Activated naive CD8-positive, alpha-beta T cell treated with anti-CD3 and anti-CD28 coated beads, Interleukin-2, amount 10 ng/mL, durations not matched to agents 7 days and 5 days (primary cell): ENCODE measurements around the gene ANKRD34A. TPM values are rescaled to one million over a fixed set of nuclear protein-coding genes. Genes with fewer than 3 reads are reported as not detected.

Experiments used
- ATAC-seq: fragments of 150-1000 bp; cut with Tn5 transposase; one replicate; pipeline ENCODE4 v1.10.0; 2021; ENCODE audit warnings: low read depth, moderate library complexity
- POLR2A ChIA-PET: fragments of 350-600 bp; sonication (Branson Sonifier 250); formaldehyde crosslinking; loops from one replicate; lab custom pipeline; 2021; ENCODE audit warnings: antibody characterized with exemption; lab: Charles Lee
- DNase-seq: peaks from one replicate; pipeline ENCODE4 v3.0.0; 2021
- H3K27ac Mint-ChIP-seq: one replicate; pipeline ENCODE4 v1.8.0; 2022; ENCODE audit warnings: mild to moderate bottlenecking, mixed read lengths
- H3K27me3 Mint-ChIP-seq: one replicate; pipeline ENCODE4 v1.8.0; 2022; ENCODE audit warnings: mild to moderate bottlenecking, moderate library complexity, mixed read lengths
- H3K36me3 Mint-ChIP-seq: one replicate; pipeline ENCODE4 v1.8.0; 2021; ENCODE audit warnings: mild to moderate bottlenecking, mixed read lengths
- H3K4me1 Mint-ChIP-seq: one replicate; pipeline ENCODE4 v1.8.0; 2021; ENCODE audit warnings: mixed read lengths
- H3K4me3 Mint-ChIP-seq: one replicate; pipeline ENCODE4 v1.8.0; 2022; ENCODE audit warnings: mild to moderate bottlenecking, moderate library complexity, mixed read lengths
- H3K9me3 Mint-ChIP-seq: one replicate; pipeline ENCODE4 v1.8.0; 2021; ENCODE audit warnings: mixed read lengths
- total RNA-seq, 2 experiments: library from RNA; stranded (reverse); gene quantifications; one replicate each; pipeline ENCODE4 v1.2.3, GENCODE V29; 2021

ANKRD34A gene
- 1 to 10 TPM; 2.2 to 2.8 TPM for total RNA-seq

DNA sequence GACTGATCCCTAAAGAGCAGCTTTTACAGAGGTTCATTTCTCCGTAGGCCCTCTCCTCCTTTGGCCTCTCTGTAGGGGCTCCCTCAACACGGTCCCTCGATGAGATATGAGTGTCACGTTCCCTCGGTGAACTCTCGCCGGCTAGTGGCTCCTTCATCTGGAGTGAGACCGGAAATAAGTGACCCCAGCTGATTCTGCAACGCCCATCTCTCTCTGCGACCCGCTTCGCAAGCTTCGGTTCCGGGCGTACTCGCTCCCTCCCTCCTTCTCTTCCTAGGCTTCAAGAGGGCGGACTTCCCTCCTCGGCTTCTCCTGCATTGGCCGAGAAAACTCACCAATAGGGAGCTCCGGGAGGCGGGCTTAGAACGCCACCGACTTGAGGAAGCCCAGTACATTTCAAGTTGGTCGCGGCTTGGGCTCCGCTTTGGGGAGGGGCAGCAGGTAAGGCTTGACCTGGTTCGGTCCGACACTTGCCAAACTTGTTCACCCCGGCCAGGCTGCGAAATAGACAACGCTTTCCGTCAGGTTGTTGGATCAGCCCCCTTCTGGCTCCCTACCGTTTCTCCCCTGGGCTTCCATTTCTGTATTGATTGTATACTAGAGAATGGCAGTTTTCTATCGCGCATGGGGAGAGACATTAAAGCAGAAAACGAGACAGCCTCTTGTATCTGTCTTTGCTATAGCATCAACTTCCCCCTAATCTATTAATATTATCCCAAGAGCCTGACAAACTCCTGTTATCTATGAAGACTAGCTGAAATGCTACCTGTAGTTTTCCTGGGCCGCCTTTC, at the start of gene ANKRD34A, which contains the start of gene POLR3GL:
TSS of gene ANKRD34A (minus strand) at position 248 of the 791 bp plus-strand sequence. CDS start 2,816 bp downstream, outside the sequence.
TSS of gene POLR3GL (plus strand) at position 363 of the 791 bp plus-strand sequence. CDS start 10,176 bp downstream, outside the sequence.
- Mint-ChIP-seq H3K36me3 (peaks cover 15% of the 10 kb centered on the region), H3K4me3 (peak within 1 kb of the TSS; percentile 94), H3K27ac (peak within 1 kb of the TSS; percentile 94), H3K27me3 (no peaks in the 10 kb centered on the region), H3K4me1 (peaks cover 36% of the 10 kb centered on the region), H3K9me3 (peaks cover 4% of the 10 kb centered on the region)
- peak; percentile 89 for ATAC-seq
- DNase-seq: peak; percentile 85
- POLR2A ChIA-PET: interaction anchor here (0.5 to 6.8 kb wide), 21 partner anchors 9 to 141 kb away, joined by 3 to 76 read pairs (median 6); partner anchors contain the start of genes NUDT17, PEX11B, PIAS3 and POLR3C

DNA sequence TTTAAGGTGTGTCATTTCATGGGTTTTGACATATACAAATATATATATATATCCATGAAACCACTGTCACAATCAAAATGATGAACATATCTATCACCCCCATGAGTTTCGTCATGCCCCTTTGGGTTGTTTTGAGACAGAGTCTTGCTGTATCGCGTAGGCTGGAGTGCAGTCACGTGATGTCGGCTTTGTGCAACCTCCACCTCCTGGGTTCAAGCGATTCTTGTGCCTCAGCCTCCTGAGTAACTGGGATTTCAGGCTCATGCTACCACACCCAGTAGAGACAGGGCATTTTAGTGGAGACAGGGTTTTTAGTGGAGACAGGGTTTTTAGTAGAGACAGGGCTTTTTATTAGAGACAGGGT, 49.2 kb upstream of the ANKRD34A start:
- DNase-seq (no peak), ATAC-seq (no peak)
- no peaks in the 10 kb centered on the region for H3K9me3 Mint-ChIP-seq
- H3K4me1 Mint-ChIP-seq: peaks cover 10% of the 10 kb centered on the region
- no peak overlapping the region for H3K27ac Mint-ChIP-seq
- H3K4me3 Mint-ChIP-seq: no peak overlapping the region
- no peaks in the 10 kb centered on the region for H3K36me3 Mint-ChIP-seq
- H3K27me3 Mint-ChIP-seq: peaks cover 19% of the 10 kb centered on the region
- POLR2A ChIA-PET: no interaction called here

DNA sequence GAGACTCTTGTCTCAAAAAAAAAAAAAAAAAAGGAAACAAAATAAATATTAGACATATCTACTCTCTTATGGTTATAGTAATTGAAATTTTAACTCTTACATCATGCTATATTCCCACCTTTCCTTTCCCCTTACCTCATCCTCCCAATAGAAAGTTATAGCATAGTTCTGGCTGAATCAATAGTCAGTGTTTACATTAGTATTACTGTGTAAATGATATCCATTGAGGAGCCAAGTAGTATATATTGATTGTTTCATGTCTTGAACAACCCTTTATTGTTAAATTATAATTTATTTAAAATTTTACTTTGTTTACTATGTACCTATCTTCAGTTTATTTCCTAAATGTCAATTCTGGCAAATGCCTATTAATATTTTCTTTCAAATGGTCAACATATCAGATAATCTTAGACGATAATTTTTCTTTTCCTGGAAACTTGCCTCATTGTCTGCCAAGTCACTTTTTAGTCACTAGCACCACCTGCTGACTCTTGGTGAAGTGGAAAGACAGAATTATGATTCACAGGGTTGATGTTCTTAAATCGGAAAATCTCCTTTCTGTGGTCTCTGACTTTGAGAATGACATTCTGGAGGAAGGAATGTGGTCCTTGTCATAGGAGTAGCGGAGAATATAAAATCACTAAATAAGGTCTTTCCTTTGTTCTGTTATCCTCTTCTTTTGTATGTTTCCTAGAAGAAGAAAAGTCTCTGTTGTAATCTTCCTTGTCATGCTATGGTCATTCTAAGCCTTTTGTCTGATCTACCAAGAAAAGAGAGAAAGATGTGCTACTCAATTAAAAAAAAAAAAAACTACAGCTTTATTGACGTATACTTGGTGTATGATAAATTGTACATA, 48.6 kb upstream of the ANKRD34A start:
- no peaks in the 10 kb centered on the region for H3K36me3 Mint-ChIP-seq
- DNase-seq (no peak), ATAC-seq (peak; percentile 63)
- H3K27me3 Mint-ChIP-seq: peaks cover 13% of the 10 kb centered on the region
- H3K4me1 Mint-ChIP-seq: peaks cover 10% of the 10 kb centered on the region
- no peak overlapping the region for H3K4me3 Mint-ChIP-seq
- POLR2A ChIA-PET: interaction anchor here (1.0 to 1.2 kb wide), 3 partner anchors 19 to 168 kb away, joined by 4 read pairs; partner anchors contain the start of genes ANKRD34A, NUDT17 and POLR3GL
- H3K9me3 Mint-ChIP-seq: no peaks in the 10 kb centered on the region
- no peak overlapping the region for H3K27ac Mint-ChIP-seq

DNA sequence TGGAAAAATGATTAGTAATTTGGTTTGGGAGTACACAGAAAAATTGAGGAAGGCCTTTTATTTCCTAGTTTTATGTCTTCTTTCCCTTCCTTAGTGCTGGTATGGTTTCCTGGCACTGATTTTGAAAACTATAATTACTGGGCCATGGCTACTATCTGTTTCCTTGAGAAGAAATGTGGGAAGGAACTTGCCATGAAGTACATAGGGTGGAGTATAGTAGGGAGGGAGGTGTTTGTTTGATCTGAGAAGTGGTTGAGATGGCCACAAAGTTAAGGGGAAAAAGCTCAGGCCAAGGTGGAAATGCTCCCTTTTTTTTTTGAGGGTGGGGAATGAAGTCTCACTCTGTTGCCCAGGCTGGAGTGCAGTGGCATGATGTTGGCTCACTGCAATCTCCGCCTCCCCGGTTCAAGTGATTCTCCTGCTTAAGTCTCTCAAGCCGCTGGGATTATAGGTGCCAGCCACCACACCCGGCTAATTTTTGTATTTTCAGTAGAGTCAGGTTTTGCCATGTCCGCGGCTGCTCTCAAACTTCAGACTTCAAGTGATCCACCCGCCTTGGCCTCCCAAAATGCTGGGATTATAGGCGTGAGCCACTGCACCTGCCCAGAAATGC, 45.9 kb upstream of the ANKRD34A start:
- Mint-ChIP-seq H3K9me3 (no peaks in the 10 kb centered on the region), H3K4me3 (no peak overlapping the region), H3K27ac (peak overlapping the region; percentile 37), H3K36me3 (no peaks in the 10 kb centered on the region), H3K27me3 (no peaks in the 10 kb centered on the region), H3K4me1 (peaks cover 29% of the 10 kb centered on the region)
- DNase-seq: no peak
- POLR2A ChIA-PET: interaction anchor here (0.6 to 0.9 kb wide), 2 partner anchors 24 to 33 kb away, joined by 3 read pairs; no protein-coding TSS in a partner anchor
- no peak for ATAC-seq

DNA sequence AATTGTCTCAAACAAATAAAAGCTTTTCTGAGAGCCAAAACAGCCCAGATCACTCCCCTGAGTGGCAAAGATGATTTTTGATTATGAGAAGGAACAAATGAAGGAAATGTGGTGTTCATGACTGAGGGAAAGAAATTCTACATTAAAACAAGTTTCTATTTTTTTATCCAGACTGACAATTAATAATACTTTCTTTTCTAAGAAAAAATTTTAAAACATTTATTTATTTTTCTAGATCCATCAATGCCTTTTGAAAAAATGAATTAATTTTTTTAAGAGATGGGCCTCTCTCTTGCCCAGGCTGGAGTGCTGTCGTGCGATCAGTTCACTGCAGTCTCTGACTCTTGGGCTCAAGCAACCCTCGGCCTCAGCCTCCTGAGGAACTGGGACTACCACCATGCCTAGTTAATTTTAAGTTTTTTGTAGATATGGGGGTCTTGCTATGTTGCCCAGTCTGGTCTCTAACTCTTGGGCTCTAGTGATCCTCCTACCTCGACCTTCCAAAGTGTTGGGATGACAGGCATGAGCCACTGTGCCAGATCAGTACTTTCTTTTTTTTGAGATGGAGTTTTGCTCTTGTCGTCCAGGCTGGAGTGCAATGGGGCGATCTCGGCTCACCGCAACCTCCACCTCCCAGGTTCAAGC, 43.2 kb upstream of the ANKRD34A start:
- peaks cover 30% of the 10 kb centered on the region for H3K4me1 Mint-ChIP-seq

DNA sequence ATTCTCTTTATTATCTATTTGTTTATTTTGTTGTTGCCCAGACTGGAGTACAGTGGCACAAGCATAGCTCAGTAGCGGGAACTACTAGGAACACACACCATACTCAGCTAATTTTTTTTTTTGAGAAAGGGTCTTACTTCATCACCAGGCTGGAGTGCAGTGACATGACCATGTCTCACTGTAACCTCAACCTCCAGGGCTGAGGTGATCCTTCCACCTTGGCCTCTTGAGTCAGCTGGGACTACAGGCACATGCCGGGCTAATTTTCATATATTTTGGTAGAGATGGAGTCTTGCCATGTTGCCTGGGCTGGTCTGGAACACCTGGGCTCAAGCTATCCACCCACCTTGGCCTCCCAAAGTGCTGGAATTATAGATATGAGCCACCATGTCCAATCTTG, 37.3 kb upstream of the ANKRD34A start:
- POLR2A ChIA-PET: interaction anchor here (0.7 to 1.9 kb wide), 2 partner anchors 11 to 74 kb away, joined by 4 to 5 read pairs; partner anchors contain the start of gene RBM8A
- no peaks in the 10 kb centered on the region for H3K27me3 Mint-ChIP-seq
- no peak overlapping the region for H3K4me3 Mint-ChIP-seq
- H3K4me1 Mint-ChIP-seq: peaks cover 50% of the 10 kb centered on the region
- H3K27ac Mint-ChIP-seq: no peak overlapping the region
- no peak for ATAC-seq
- H3K36me3 Mint-ChIP-seq: no peaks in the 10 kb centered on the region
- no peak for DNase-seq
- H3K9me3 Mint-ChIP-seq: no peaks in the 10 kb centered on the region

More for the DNA sequence above, 43.2 kb upstream of the ANKRD34A start:
- POLR2A ChIA-PET: interaction anchor here (0.6 to 2.7 kb wide), 8 partner anchors 13 to 162 kb away, joined by 3 to 78 read pairs (median 6); partner anchors contain the start of genes ANKRD34A, LIX1L, NUDT17 and POLR3GL
- no peaks in the 10 kb centered on the region for H3K36me3 Mint-ChIP-seq
- H3K27ac Mint-ChIP-seq: peak overlapping the region; percentile 88
- no peaks in the 10 kb centered on the region for H3K27me3 Mint-ChIP-seq
- peak overlapping the region; percentile 77 for H3K4me3 Mint-ChIP-seq
- no peak for ATAC-seq
- H3K9me3 Mint-ChIP-seq: no peaks in the 10 kb centered on the region
- DNase-seq: no peak

DNA sequence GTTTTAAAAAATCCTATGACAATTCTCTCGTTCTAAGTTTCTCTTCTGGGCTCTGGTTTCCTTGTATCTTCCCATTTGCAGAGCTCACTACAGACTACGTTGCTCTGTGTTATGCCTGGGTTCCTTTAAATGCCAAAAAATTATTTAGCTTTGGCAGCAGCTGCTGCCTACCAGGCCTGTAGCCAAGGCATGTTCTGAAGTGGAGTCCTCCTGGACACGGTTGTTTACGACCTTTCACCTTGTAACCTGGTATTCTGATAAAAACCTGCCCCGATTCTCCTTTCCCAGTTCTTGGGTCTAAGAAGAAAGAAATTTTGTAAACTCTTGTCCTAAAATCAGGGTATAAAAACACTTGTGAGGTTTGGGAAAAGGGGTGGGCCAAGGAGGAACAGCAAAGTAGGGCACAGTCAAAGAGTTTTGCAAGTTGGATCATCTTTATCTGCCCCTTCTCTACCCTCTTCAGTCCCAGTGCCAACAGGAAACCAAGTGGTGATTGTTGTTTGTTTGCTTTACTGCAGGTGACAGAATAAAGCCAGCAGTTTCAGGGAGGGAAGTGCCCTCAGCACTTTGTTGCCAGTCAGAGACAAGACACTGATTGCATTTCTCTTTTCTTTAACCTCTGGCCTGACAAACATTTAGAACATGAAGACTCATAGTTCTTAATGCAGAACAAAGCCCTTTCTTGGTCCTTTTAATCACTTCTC, 35.1 kb upstream of the ANKRD34A start:
- Mint-ChIP-seq H3K27me3 (no peaks in the 10 kb centered on the region), H3K27ac (peak overlapping the region; percentile 99), H3K4me3 (peak overlapping the region; percentile 72), H3K4me1 (peaks cover 35% of the 10 kb centered on the region), H3K9me3 (no peaks in the 10 kb centered on the region), H3K36me3 (peaks cover 20% of the 10 kb centered on the region)
- no peak for ATAC-seq
- DNase-seq: no peak
- POLR2A ChIA-PET: interaction anchor here (5.0 to 13.2 kb wide), 3 partner anchors 11 to 37 kb away, joined by 30 to 407 read pairs (median 59); partner anchors contain the start of genes ANKRD34A and POLR3GL

DNA sequence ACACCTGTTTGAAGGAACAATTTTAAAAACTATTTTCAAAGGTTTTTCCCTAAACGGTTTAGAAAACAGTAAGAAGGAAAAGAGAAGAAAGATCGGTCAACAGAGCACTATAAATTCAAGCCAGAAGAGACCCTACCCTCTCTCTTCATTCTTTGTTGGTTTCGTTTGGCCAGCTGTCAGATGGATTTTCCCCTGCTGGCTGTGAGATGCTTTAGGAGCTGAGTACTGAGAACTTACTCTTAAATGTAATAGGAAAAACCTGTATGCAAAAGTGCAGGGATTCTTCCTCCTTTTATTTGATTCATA, 33.3 kb upstream of the ANKRD34A start:
- DNase-seq (no peak), ATAC-seq (no peak)
- H3K27me3 Mint-ChIP-seq: no peaks in the 10 kb centered on the region
- peak overlapping the region; percentile 100 for H3K4me3 Mint-ChIP-seq
- peaks cover 45% of the 10 kb centered on the region for H3K4me1 Mint-ChIP-seq
- POLR2A ChIA-PET: interaction anchor here (0.6 to 13.2 kb wide), 10 partner anchors 9 to 139 kb away, joined by 3 to 407 read pairs (median 14); partner anchors contain the start of genes ANKRD34A, LIX1L, PEX11B and PIAS3
- peaks cover 38% of the 10 kb centered on the region for H3K36me3 Mint-ChIP-seq
- H3K27ac Mint-ChIP-seq: peak overlapping the region; percentile 99
- no peaks in the 10 kb centered on the region for H3K9me3 Mint-ChIP-seq

DNA sequence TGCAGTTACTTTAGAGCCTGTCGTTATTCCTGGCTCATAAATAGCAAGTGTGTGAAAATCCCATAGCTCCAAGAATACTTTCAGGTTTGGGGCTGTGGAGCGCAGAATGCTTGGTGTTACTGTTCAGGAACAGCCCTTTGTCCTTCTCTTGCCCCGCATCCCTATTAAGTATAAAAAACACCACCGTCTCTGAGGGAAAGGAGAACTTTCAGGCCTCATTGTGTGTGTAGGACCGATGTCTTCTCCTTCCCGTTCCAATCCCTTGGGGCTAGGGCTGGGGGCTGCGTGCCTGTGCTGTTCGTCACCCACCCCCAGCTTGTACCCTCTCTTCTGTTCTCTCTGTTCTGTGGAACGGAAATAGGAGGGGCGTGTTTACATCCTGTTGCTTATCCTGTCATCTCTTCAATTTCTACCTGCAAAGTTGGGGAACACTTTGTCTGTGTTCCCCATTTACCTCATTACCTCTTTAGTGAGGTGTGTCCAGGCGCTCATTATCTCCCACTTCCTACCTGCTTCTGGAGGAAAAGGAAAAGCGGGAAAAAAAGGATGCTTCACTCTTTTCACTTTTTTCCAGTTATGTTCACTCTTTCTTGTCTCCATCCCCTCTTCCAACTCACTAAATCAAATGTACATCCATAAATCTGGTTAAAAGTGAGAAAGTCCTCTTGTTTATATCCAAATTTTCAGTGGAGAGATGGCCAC, 32.8 kb upstream of the ANKRD34A start:
- H3K27ac Mint-ChIP-seq: peak overlapping the region; percentile 99
- DNase-seq (peak; percentile 65), ATAC-seq (peak; percentile 50)
- peak overlapping the region; percentile 100 for H3K4me3 Mint-ChIP-seq
- peaks cover 49% of the 10 kb centered on the region for H3K4me1 Mint-ChIP-seq
- peaks cover 41% of the 10 kb centered on the region for H3K36me3 Mint-ChIP-seq
- POLR2A ChIA-PET: interaction anchor here (0.8 to 13.2 kb wide), 12 partner anchors 8 to 151 kb away, joined by 3 to 407 read pairs (median 8); partner anchors contain the start of genes ANKRD34A, LIX1L, NUDT17 and PEX11B
- no peaks in the 10 kb centered on the region for H3K9me3 Mint-ChIP-seq
- H3K27me3 Mint-ChIP-seq: no peaks in the 10 kb centered on the region

DNA sequence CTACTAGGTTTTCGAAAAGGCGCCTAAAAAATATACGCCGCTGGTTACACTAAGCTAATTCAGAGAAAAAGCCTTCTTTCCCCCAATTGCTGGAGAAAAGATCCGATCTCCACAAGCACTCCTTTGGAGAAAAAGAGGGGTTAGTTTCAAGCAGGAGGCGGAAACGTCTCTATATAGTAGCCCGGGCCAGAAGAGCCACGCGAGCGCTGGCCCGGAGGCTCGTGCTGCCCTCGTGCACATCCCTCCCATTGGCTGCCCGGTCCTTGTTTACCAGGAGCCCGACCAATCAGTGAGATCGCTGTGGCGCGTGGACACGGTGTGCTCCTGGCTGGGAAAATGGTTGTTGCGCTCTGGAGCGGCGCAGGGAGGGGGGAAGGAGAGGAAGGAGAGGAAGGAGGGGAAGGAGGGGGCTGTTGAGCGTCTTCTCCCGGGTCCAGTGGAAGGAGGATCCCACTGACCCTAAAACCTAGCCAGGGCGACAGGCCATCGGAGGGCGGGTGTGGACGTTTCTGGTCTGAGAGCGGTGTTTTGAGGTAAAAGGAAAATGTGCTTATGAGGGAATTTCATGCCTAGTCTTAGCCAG, 32.1 kb upstream of the ANKRD34A start, which contains the start of gene TXNIP:
TSS of gene TXNIP (minus strand) at position 147 of the 583 bp plus-strand sequence. CDS start 313 bp downstream, outside the sequence.
- ATAC-seq (peak; percentile 83), DNase-seq (peak; percentile 90)
- Mint-ChIP-seq H3K27me3 (no peaks in the 10 kb centered on the region), H3K4me1 (peaks cover 54% of the 10 kb centered on the region), H3K36me3 (peaks cover 46% of the 10 kb centered on the region), H3K9me3 (no peaks in the 10 kb centered on the region), H3K27ac (peak within 1 kb of the TSS; percentile 99), H3K4me3 (peak within 1 kb of the TSS; percentile 100)
- POLR2A ChIA-PET: interaction anchor here (0.6 to 13.2 kb wide), 14 partner anchors 8 to 150 kb away, joined by 3 to 407 read pairs (median 5); partner anchors contain the start of genes ANKRD34A, LIX1L, NUDT17 and PEX11B
